GM18499 (cell line): Measurements from ENCODE around the gene DMGDH.

Experiments used
- ATAC-seq: cut with Tn5 transposase; IDR thresholded peaks from one replicate; pipeline ENCODE4 v1.9.1; 2021; ENCODE audit warnings: moderate number of reproducible peaks; ENCODE audit not compliant: insufficient read depth, unreplicated experiment

Gene DMGDH

GRCh38 chr5:79069488-79070349 lies at the start of gene DMGDH, which contains the start of gene BHMT2:
Gene DMGDH, minus strand, starts transcription at chr5:79069674. Its CDS starts 54 bp downstream, at chr5:79069620.
Gene BHMT2, plus strand, starts transcription at chr5:79069767. Its CDS starts 16 bp downstream, at chr5:79069783.
- no peak for ATAC-seq

- ATAC-seq = no peak
Observed at GRCh38 chr5:79112703-79113058, 43.2 kb upstream of the DMGDH start.

GRCh38 chr5:79111960-79112702 lies 42.7 kb upstream of the DMGDH start:
- no peak for ATAC-seq

- ATAC-seq = no peak
Observed at GRCh38 chr5:79111387-79111959, 42.0 kb upstream of the DMGDH start, which contains the start of gene BHMT. Gene BHMT, plus strand, starts transcription at chr5:79111809. Its CDS starts 77 bp downstream, at chr5:79111886.

- ATAC-seq = no peak
Observed at GRCh38 chr5:79109527-79110492, 40.3 kb upstream of the DMGDH start.

GRCh38 chr5:79108792-79109191 lies 39.3 kb upstream of the DMGDH start:
- no peak for ATAC-seq

- no peak for ATAC-seq
Observed at GRCh38 chr5:79108086-79108485, 38.6 kb upstream of the DMGDH start.

- ATAC-seq = no peak
Observed at GRCh38 chr5:79107020-79107796, 37.7 kb upstream of the DMGDH start.

GRCh38 chr5:79105868-79106267 lies 36.4 kb upstream of the DMGDH start:
- ATAC-seq = no peak

- no peak for ATAC-seq
Observed at GRCh38 chr5:79093762-79094161, 24.3 kb upstream of the DMGDH start.

- ATAC-seq = no peak
Observed at GRCh38 chr5:79091064-79091463, 21.6 kb upstream of the DMGDH start.

GRCh38 chr5:79088507-79088906 lies 19.0 kb upstream of the DMGDH start:
- no peak for ATAC-seq

- no peak for ATAC-seq
Observed at GRCh38 chr5:79086116-79086515, 16.6 kb upstream of the DMGDH start.

- ATAC-seq = no peak
Observed at GRCh38 chr5:79081779-79082178, 12.3 kb upstream of the DMGDH start.

- ATAC-seq = no peak
Observed at GRCh38 chr5:79080804-79081203, 11.3 kb upstream of the DMGDH start.

- no peak for ATAC-seq
Observed at GRCh38 chr5:79077680-79078365, 8.3 kb upstream of the DMGDH start.

- no peak for ATAC-seq
Observed at GRCh38 chr5:79076819-79077218, 7.3 kb upstream of the DMGDH start.

GRCh38 chr5:79075646-79076426 lies 6.4 kb upstream of the DMGDH start:
- no peak for ATAC-seq
